PC-9 (cell line): ENCODE measurements around the gene CARD11. TPM values are rescaled to one million over a fixed set of nuclear protein-coding genes. Genes with fewer than 3 reads are reported as not detected.
"Not testable (repeated sequence)": the region's sequence is repeated elsewhere in the genome, so short reads cannot be mapped to it uniquely, and the experiment has no call there.

Source experiments
- BruUV-seq: library from RNA; stranded (reverse); fragments of 400-500 nt; replicated peaks from 2 replicates; lab custom pipeline; 2021; lab: Mats Ljungman, UMichigan
- CTCF ChIA-PET: fragments of 300-600 bp; sonication (Branson Sonifier 250); formaldehyde crosslinking; loops from one replicate; lab custom pipeline; 2022; ENCODE audit warnings: antibody characterized with exemption; lab: Charles Lee
- POLR2A ChIA-PET: fragments of 300-600 bp; sonication (Branson Sonifier 250); formaldehyde crosslinking; loops from one replicate; lab custom pipeline; 2022; ENCODE audit warnings: antibody characterized with exemption; ENCODE audit not compliant: unreplicated experiment; lab: Charles Lee
- DNase-seq, 2 experiments: peaks; one replicate each; pipeline versions ENCODE4 v3.0.0 to v3.0.0-alpha.2; 2015 to 2022; ENCODE audit warnings: mixed read lengths in 1 of 2
- H2AFZ ChIP-seq: fragments of 200-600 bp; sonication (generic); 2 replicates; pipeline ENCODE4 v1.8.1; 2017; ENCODE audit warnings: antibody characterized with exemption
- H3F3A ChIP-seq: fragments of 200-600 bp; sonication (generic); 2 replicates; pipeline ENCODE4 v1.8.1; 2017; ENCODE audit warnings: antibody characterized with exemption, mild to moderate bottlenecking, low read depth; ENCODE audit not compliant: insufficient read depth
- H3K27ac ChIP-seq: fragments of 200-600 bp; sonication (generic); 2 replicates; pipeline ENCODE4 v1.6.1; 2016; ENCODE audit warnings: mixed run types
- H3K27me3 ChIP-seq: fragments of 200-600 bp; sonication (generic); 2 replicates; pipeline ENCODE4 v1.6.1; 2016; ENCODE audit warnings: low read depth, mixed run types; ENCODE audit not compliant: insufficient read depth
- H3K36me3 ChIP-seq: fragments of 200-600 bp; sonication (generic); 2 replicates; pipeline ENCODE4 v1.6.1; 2016; ENCODE audit warnings: low read depth, mixed run types
- H3K4me1 ChIP-seq: fragments of 200-600 bp; sonication (generic); replicated peaks from 2 replicates; pipeline ENCODE4 v1.6.1; 2016; ENCODE audit warnings: mixed run types; ENCODE audit not compliant: insufficient read depth
- H3K4me2 ChIP-seq: fragments of 200-600 bp; sonication (generic); 2 replicates; pipeline ENCODE4 v1.6.1; 2017; ENCODE audit warnings: mixed run types
- H3K4me3 ChIP-seq: fragments of 200-600 bp; sonication (generic); 2 replicates; pipeline ENCODE4 v1.6.1; 2016; ENCODE audit warnings: mixed run types
- H3K79me2 ChIP-seq: fragments of 200-600 bp; sonication (generic); 2 replicates; pipeline ENCODE4 v1.6.1; 2017; ENCODE audit warnings: low read depth, mixed run types
- H3K9me2 ChIP-seq: fragments of 200-600 bp; sonication (generic); 2 replicates; pipeline ENCODE4 v1.8.1; 2017; ENCODE audit warnings: mild to moderate bottlenecking; ENCODE audit not compliant: insufficient read depth
- H3K9me3 ChIP-seq: fragments of 200-600 bp; sonication (generic); 2 replicates; pipeline ENCODE4 v1.8.1; 2016; ENCODE audit warnings: low read depth; ENCODE audit not compliant: insufficient read depth
- H4K20me1 ChIP-seq: fragments of 200-600 bp; sonication (generic); 2 replicates; pipeline ENCODE4 v1.8.1; 2017; ENCODE audit not compliant: insufficient read depth
- CTCF ChIP-seq: fragments of 200-600 bp; sonication (generic); conservative IDR thresholded peaks from 2 replicates; pipeline ENCODE4 v1.6.1; 2017; ENCODE audit warnings: mixed run types, antibody characterized with exemption, mild to moderate bottlenecking, moderate library complexity
- EZH2 ChIP-seq: fragments of 200-600 bp; sonication (generic); IDR thresholded peaks from 2 replicates; pipeline ENCODE4 v1.8.0; 2017; ENCODE audit warnings: antibody characterized with exemption, low read depth
- intact Hi-C: fragments of 100-400 bp; cut with micrococcal nuclease; formaldehyde crosslinking; loops from one replicate; pipeline ENCODE4 v1.10.0; 2022; ENCODE audit not compliant: unreplicated experiment
- total RNA-seq: library from RNA; stranded (reverse); gene quantifications from 2 replicates; pipeline ENCODE4 v1.2.3, GENCODE V29; 2021

The CARD11 gene
- total RNA-seq, 1 experiment from 2014 or later: 62.6 TPM

DNA sequence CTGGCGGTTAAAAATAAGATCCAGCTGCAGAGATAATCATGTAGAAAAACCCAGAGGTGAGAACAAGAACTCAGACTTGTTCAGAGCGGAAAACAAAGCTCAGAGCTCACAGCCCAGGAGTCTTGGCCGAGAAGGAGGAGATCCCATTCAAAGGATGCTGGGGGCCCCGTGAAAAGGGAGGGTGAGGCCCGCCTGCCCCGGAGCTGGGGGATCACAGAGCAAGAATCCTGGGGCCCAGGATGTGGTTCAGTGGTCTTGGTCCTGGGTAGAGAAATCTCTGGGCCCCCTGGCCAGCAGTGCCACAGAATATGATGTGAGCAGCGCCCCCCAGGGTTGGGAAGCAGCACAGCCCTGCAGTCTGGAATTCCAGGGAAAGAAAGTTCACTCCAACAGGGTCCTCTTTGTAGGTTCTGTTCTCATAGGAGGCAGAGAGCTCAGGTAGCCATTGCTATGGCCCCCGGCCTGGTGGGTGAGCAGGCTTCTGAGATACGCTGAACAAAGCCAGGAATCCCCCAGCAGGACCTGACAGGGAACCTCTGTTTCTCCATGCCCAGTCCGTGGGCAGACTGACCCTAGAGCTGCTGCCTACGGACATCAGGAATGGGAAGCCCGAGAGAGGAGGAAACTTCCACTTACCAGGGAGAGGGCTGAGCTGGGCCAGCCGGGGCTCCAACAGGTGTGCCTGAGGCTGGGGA, 121.9 kb downstream of the CARD11 start:
- H3K9me2 ChIP-seq: no peaks in the 10 kb centered on the region
- intact Hi-C loops: no loop called here
- no peaks in the 10 kb centered on the region for H3K4me1 ChIP-seq
- H4K20me1 ChIP-seq: no peaks in the 10 kb centered on the region
- H3K27ac ChIP-seq: no peak overlapping the region
- H2AFZ ChIP-seq: no peak overlapping the region
- ChIA-PET CTCF (interaction anchor here (0.6 to 1.0 kb wide), 3 partner anchors 13 to 1257 kb away, joined by 3 to 8 read pairs (median 4); no protein-coding TSS in a partner anchor), POLR2A (no interaction called here)
- H3K9me3 ChIP-seq: no peaks in the 10 kb centered on the region
- no peak overlapping the region for H3K4me3 ChIP-seq
- DNase-seq: no peak
- no peaks in the 10 kb centered on the region; the same call in 1 of the 2 replicates for H3F3A ChIP-seq
- peaks cover 11% of the 10 kb centered on the region for H3K36me3 ChIP-seq
- TF ChIP-seq EZH2: no peak
- TF ChIP-seq CTCF: peak; percentile 50; the same call in 1 of the 2 replicates
- no peaks in the 10 kb centered on the region for H3K79me2 ChIP-seq
- no peak overlapping the region for H3K4me2 ChIP-seq
- BruUV-seq: no TSS peak
- no peaks in the 10 kb centered on the region for H3K27me3 ChIP-seq

GRCh38 chr7:2920956-2921652, 122.6 kb downstream of the CARD11 start:
- ChIA-PET POLR2A (no interaction called here), CTCF (interaction anchor here (1.0 kb wide), 1 partner anchor 14 kb away, joined by 3 read pairs; no protein-coding TSS in a partner anchor)
- H3K9me3 ChIP-seq: no peaks in the 10 kb centered on the region
- peaks cover 11% of the 10 kb centered on the region for H3K36me3 ChIP-seq
- intact Hi-C loops: no loop called here
- H3K27me3 ChIP-seq: no peaks in the 10 kb centered on the region
- H3K4me2 ChIP-seq: no peak overlapping the region
- H2AFZ ChIP-seq: no peak overlapping the region
- no peak overlapping the region for H3K4me3 ChIP-seq
- no TSS peak for BruUV-seq
- no peaks in the 10 kb centered on the region for H3K79me2 ChIP-seq
- no peak for TF ChIP-seq CTCF
- TF ChIP-seq EZH2: no peak
- no peaks in the 10 kb centered on the region for H3K9me2 ChIP-seq
- peak in 1 of 2 experiments; percentile 49 for DNase-seq
- H3K27ac ChIP-seq: no peak overlapping the region
- H3K4me1 ChIP-seq: no peaks in the 10 kb centered on the region
- H3F3A ChIP-seq: no peaks in the 10 kb centered on the region; the same call in 1 of the 2 replicates
- no peaks in the 10 kb centered on the region for H4K20me1 ChIP-seq

GRCh38 chr7:2920480-2920879, 123.2 kb downstream of the CARD11 start:
- POLR2A ChIA-PET, DNase-seq, H3K9me2 ChIP-seq, intact Hi-C loops, H3K79me2 ChIP-seq, H3K27ac ChIP-seq, H3K9me3 ChIP-seq, BruUV-seq, H3K4me3 ChIP-seq, H3K27me3 ChIP-seq, H3K4me1 ChIP-seq, H3F3A ChIP-seq, H4K20me1 ChIP-seq, H2AFZ ChIP-seq, H3K4me2 ChIP-seq: not testable (repeated sequence)
- peaks cover 16% of the 10 kb centered on the region for H3K36me3 ChIP-seq
- CTCF ChIA-PET: interaction anchor here (1.0 kb wide), 1 partner anchor 14 kb away, joined by 3 read pairs; no protein-coding TSS in a partner anchor
